Keratinocyte (primary cell): Measurements from ENCODE around the gene MYOM1.

ENCODE experiments used
- EZH2 ChIP-seq: IDR thresholded peaks from one replicate; pipeline ENCODE4 v1.6.1; 2012; ENCODE audit warnings: inconsistent platforms, mild to moderate bottlenecking, low read length, moderate library complexity
- TF ChIP-seq, protein P1 (sequence below), 3 experiments: IDR thresholded peaks in 1 of 3; conservative IDR thresholded peaks in 1 of 3; optimal IDR thresholded peaks in 1 of 3; 2 replicates in 2 of 3; 3 replicates in 1 of 3; pipeline versions ENCODE3 to v1.5.1; 2011; ENCODE audit warnings: low read length in 3 of 3, mild to moderate bottlenecking in 3 of 3, moderate library complexity in 2 of 3, control low read depth in 1 of 3, inconsistent platforms in 1 of 3; ENCODE audit not compliant: insufficient read depth in 2 of 3; ENCODE audit errors: extremely low read depth in 1 of 3

DNA sequence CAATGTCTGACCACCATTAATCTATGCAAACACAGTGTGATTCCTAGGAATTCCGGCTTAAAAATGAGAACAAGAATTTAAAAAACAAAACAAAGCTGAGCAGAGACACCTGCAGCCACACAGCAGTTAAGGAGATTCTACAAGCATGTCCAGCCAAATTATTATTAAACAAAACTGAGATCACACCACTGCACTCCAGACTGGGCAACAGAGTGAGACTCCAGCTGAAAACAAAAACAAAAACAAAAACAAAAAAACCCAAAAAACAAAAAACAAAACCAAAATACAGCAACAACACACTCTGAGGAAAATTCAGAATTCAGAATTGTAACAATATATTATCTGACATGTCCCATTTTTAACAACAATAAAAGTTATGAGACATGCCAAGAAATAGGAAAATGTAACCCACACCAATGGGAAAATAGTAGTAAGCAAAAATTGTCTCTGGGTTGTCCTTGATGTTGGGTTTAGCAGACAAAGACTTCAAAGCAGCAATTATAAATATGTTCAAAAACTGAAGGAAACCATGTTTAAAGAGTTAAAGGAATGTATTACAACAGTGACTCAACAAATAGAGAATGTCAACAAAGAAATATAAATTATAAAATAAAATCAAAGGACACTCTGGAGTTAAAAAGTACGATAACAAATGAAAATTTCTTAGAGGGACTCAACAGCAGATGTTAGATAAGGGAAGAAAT, 19.7 kb downstream of the MYOM1 start:
- TF ChIP-seq, protein P1, sequence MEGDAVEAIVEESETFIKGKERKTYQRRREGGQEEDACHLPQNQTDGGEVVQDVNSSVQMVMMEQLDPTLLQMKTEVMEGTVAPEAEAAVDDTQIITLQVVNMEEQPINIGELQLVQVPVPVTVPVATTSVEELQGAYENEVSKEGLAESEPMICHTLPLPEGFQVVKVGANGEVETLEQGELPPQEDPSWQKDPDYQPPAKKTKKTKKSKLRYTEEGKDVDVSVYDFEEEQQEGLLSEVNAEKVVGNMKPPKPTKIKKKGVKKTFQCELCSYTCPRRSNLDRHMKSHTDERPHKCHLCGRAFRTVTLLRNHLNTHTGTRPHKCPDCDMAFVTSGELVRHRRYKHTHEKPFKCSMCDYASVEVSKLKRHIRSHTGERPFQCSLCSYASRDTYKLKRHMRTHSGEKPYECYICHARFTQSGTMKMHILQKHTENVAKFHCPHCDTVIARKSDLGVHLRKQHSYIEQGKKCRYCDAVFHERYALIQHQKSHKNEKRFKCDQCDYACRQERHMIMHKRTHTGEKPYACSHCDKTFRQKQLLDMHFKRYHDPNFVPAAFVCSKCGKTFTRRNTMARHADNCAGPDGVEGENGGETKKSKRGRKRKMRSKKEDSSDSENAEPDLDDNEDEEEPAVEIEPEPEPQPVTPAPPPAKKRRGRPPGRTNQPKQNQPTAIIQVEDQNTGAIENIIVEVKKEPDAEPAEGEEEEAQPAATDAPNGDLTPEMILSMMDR (optimal IDR thresholded peaks at IDR 0.05 in 1 of 3, IDR thresholded peaks at IDR 0.05 in 1 of 3, conservative IDR thresholded peaks at IDR 0.05 in 1 of 3; ENCODE audit: extremely low read depth in 1 of 3, insufficient read depth in 2 of 3, low read length in 3 of 3), result no peak
- TF ChIP-seq EZH2, result no peak
